Measurements from ENCODE around the gene JUNB. TPM values are rescaled to one million over a fixed set of nuclear protein-coding genes. Genes with fewer than 3 reads are reported as not detected.

Gene JUNB
- total RNA-seq, 1 donor from 2014 or later, result 31.3 TPM

- no peak for DNase-seq (ENCODE audit: extremely low spot score, unreplicated experiment)
- Mint-ChIP-seq H3K4me3 (peak overlapping the region; percentile 85), H3K36me3 (no peaks in the 10 kb centered on the region), H3K9me3 (no peaks in the 10 kb centered on the region), H3K4me1 (ENCODE audit: unreplicated experiment) (peaks cover 30% of the 10 kb centered on the region), H3K27me3 (peaks cover 83% of the 10 kb centered on the region), H3K27ac (no peak overlapping the region)
- no peak for TF ChIP-seq CTCF (conservative IDR thresholded peaks at IDR 0.05)
Measured at GRCh38 chr19:12838886-12839756, 47.8 kb downstream of the JUNB start.

DNA sequence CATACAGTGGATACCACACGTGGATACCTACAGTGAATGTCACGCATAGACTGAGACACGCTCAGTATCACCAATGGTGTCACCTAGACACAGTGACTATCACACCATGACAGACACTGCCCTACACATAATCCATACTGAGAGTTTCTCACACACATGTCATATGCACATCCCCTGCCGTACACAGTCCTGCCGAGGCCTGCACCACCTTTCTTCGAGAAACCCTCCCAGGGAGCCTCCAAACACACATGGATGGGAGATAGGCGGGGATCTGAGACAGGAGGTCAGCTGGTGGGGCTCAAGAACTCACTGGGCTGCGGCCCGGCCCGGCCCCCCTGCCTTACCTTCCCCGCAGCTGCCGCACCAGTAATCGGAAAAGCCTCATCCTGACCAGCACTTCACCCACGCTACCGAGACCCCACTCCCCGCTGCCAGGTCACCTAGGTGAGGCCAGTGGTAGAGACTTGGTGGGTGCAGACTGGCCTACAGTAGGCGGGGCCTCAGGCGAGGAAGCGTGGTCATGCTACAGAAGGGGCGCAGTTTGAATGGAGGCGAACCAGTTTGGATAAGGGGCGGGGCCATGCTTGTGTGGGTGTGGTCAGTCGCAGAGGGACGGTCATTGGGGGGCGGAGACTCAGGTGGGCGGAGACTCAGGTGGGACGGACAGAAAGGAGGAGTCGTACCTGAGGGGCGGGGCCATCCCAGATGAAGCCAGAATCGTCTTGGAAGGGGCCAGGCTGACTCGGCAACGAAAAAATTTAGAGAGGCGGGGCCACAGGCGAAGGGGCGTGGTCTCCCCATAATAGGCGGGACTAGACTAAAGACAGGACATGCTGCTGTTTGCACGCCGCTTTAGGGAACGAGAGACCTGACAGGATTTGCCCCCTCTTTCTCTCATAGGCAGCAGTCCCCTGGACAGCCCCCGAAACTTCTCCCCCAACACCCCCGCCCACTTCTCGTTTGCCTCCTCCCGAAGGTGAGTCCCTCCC is 49.1 kb downstream of the JUNB start:
- H3K9me3 Mint-ChIP-seq, result no peaks in the 10 kb centered on the region
- no peaks in the 10 kb centered on the region for H3K36me3 Mint-ChIP-seq
- peaks cover 26% of the 10 kb centered on the region for H3K4me1 Mint-ChIP-seq (ENCODE audit: unreplicated experiment)
- H3K4me3 Mint-ChIP-seq, result peak overlapping the region; percentile 83
- TF ChIP-seq CTCF (conservative IDR thresholded peaks at IDR 0.05), result no peak
- H3K27me3 Mint-ChIP-seq, result peaks cover 77% of the 10 kb centered on the region
- H3K27ac Mint-ChIP-seq, result peak overlapping the region; percentile 61
- peak; percentile 87 for DNase-seq (ENCODE audit: extremely low spot score, unreplicated experiment)

- peaks cover 70% of the 10 kb centered on the region for H3K27me3 Mint-ChIP-seq
Measured at GRCh38 chr19:12841094-12841493, 49.8 kb downstream of the JUNB start.

DNA sequence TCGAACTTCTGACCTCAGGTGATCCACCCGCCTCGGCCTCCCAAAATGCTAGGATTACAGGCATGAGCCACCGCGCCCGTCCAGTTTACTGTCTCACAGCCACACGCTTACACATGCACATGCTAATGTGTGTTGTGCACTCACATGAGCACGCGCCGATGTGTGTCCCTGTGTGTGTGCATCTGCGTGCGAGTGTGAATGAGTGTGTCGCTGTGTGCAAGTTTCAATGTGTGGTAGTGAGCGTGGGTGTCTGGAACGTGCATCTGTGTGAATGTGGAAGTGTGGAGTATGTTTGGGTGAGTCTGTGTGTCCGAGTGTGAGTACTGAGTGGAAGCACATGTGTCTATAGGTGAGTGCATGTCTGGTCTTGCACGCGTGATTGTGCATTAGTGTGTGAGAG is 51.2 kb downstream of the JUNB start:
- H3K9me3 Mint-ChIP-seq, result no peaks in the 10 kb centered on the region
- H3K4me1 Mint-ChIP-seq (ENCODE audit: unreplicated experiment), result peaks cover 26% of the 10 kb centered on the region
- no peak for TF ChIP-seq CTCF (conservative IDR thresholded peaks at IDR 0.05)
- no peaks in the 10 kb centered on the region for H3K36me3 Mint-ChIP-seq
- no peak overlapping the region for H3K27ac Mint-ChIP-seq
- H3K4me3 Mint-ChIP-seq, result no peak overlapping the region
- H3K27me3 Mint-ChIP-seq, result peaks cover 61% of the 10 kb centered on the region
- DNase-seq (ENCODE audit: extremely low spot score, unreplicated experiment), result no peak

More at GRCh38 chr19:12841094-12841493, 49.8 kb downstream of the JUNB start:
- no peak for TF ChIP-seq CTCF (conservative IDR thresholded peaks at IDR 0.05)
- H3K36me3 Mint-ChIP-seq, result no peaks in the 10 kb centered on the region
- peak; percentile 83 for DNase-seq (ENCODE audit: extremely low spot score, unreplicated experiment)
- H3K4me3 Mint-ChIP-seq, result peak overlapping the region; percentile 83
- no peak overlapping the region for H3K27ac Mint-ChIP-seq
- H3K4me1 Mint-ChIP-seq (ENCODE audit: unreplicated experiment), result peaks cover 26% of the 10 kb centered on the region
- H3K9me3 Mint-ChIP-seq, result no peaks in the 10 kb centered on the region

Small RNA genes lying within 50 kb of the gene (microRNA-seq; reads per million reads assigned to microRNA genes)
- not detected for gene MIR5684

Other genes starting within 250 kb of the JUNB start
- gene ZNF564, start 240.0 kb upstream of the JUNB start, total RNA-seq (ENCODE audit: low replicate concordance), result 11.0 and 14.5 TPM in 2 replicates
- gene ZNF490, start 180.7 kb upstream of the JUNB start, total RNA-seq (ENCODE audit: low replicate concordance), result 11.2 and 11.4 TPM in 2 replicates
- gene ZNF791, start 180.6 kb upstream of the JUNB start, total RNA-seq (ENCODE audit: low replicate concordance), result 21.1 and 27.4 TPM in 2 replicates
- 90.6 and 95.4 TPM in 2 replicates for gene MAN2B1, start 124.7 kb upstream of the JUNB start, total RNA-seq (ENCODE audit: low replicate concordance)
- 9.8 and 14.6 TPM in 2 replicates for gene WDR83, start 124.7 kb upstream of the JUNB start, total RNA-seq (ENCODE audit: low replicate concordance)
- 71.2 and 79.4 TPM in 2 replicates for gene DHPS, start 109.6 kb upstream of the JUNB start, total RNA-seq (ENCODE audit: low replicate concordance)
- 0.85 TPM in 1 of 2 replicates, not detected in the other for gene GNG14, start 103.5 kb upstream of the JUNB start, total RNA-seq (ENCODE audit: low replicate concordance)
- gene FBXW9, start 94.9 kb upstream of the JUNB start, total RNA-seq (ENCODE audit: low replicate concordance), result 15.4 and 17.0 TPM in 2 replicates
- gene TNPO2, start 67.6 kb upstream of the JUNB start, total RNA-seq (ENCODE audit: low replicate concordance), result 78.6 and 99.7 TPM in 2 replicates
- 164 and 173 TPM in 2 replicates for gene TRIR, start 56.8 kb upstream of the JUNB start, total RNA-seq (ENCODE audit: low replicate concordance)
- 59.6 and 74.5 TPM in 2 replicates for gene GET3, start 54.0 kb upstream of the JUNB start, total RNA-seq (ENCODE audit: low replicate concordance)
- 0.14 TPM in 1 of 2 replicates, not detected in the other for gene BEST2, start 39.7 kb upstream of the JUNB start, total RNA-seq (ENCODE audit: low replicate concordance)
- 50.1 and 55.0 TPM in 2 replicates for gene HOOK2, start 15.9 kb upstream of the JUNB start, total RNA-seq (ENCODE audit: low replicate concordance)
- gene PRDX2, start 10.3 kb downstream of the JUNB start, total RNA-seq (ENCODE audit: low replicate concordance), result 416 and 497 TPM in 2 replicates
- 10.1 and 19.4 TPM in 2 replicates for gene THSD8, start 10.6 kb downstream of the JUNB start, total RNA-seq (ENCODE audit: low replicate concordance)
- 13.7 and 37.2 TPM in 2 replicates for gene RNASEH2A, start 15.1 kb downstream of the JUNB start, total RNA-seq (ENCODE audit: low replicate concordance)
- gene RTBDN, start 43.1 kb downstream of the JUNB start, total RNA-seq (ENCODE audit: low replicate concordance), result not detected in 2 replicates
- 1.9 and 3.5 TPM in 2 replicates for gene MAST1, start 47.0 kb downstream of the JUNB start, total RNA-seq (ENCODE audit: low replicate concordance)
- gene DNASE2, start 90.0 kb downstream of the JUNB start, total RNA-seq (ENCODE audit: low replicate concordance), result 17.9 and 24.6 TPM in 2 replicates
- gene KLF1, start 95.7 kb downstream of the JUNB start, total RNA-seq (ENCODE audit: low replicate concordance), result not detected in 2 replicates
- gene GCDH, start 99.7 kb downstream of the JUNB start, total RNA-seq (ENCODE audit: low replicate concordance), result 29.7 and 46.8 TPM in 2 replicates
- 1.8 TPM in 1 of 2 replicates, not detected in the other for gene SYCE2, start 127.8 kb downstream of the JUNB start, total RNA-seq (ENCODE audit: low replicate concordance)
- 67.5 and 68.5 TPM in 2 replicates for gene FARSA, start 142.2 kb downstream of the JUNB start, total RNA-seq (ENCODE audit: low replicate concordance)
- gene CALR, start 147.1 kb downstream of the JUNB start, total RNA-seq (ENCODE audit: low replicate concordance), result 1,188 and 1,294 TPM in 2 replicates
- 77.1 and 82.3 TPM in 2 replicates for gene RAD23A, start 154.4 kb downstream of the JUNB start, total RNA-seq (ENCODE audit: low replicate concordance)
- gene GADD45GIP1, start 165.7 kb downstream of the JUNB start, total RNA-seq (ENCODE audit: low replicate concordance), result 23.1 and 24.8 TPM in 2 replicates
- gene DAND5, start 178.1 kb downstream of the JUNB start, total RNA-seq (ENCODE audit: low replicate concordance), result not detected in 2 replicates
- gene NFIX, start 204.0 kb downstream of the JUNB start, total RNA-seq (ENCODE audit: low replicate concordance), result 4.2 and 12.4 TPM in 2 replicates

All from type B pancreatic cell (in vitro differentiated cells).